Ovary (tissue), 3 donors: ENCODE results near the gene AIF1L.

Source experiments
- CTCF ChIP-seq, 3 donors: fragments of 450-650 bp in 2 of 3; fragments of 200-600 bp in 1 of 3; IDR thresholded peaks; one replicate each; pipeline versions ENCODE4 v1.5.1 to v1.8.0; 2016 to 2022; ENCODE audit warnings: antibody characterized with exemption in 3 of 3, mild to moderate bottlenecking in 1 of 3
- POLR2A ChIP-seq: fragments of 450-650 bp; IDR thresholded peaks from one replicate; pipeline ENCODE4 v1.6.1; 2017; ENCODE audit warnings: antibody characterized with exemption, mild to moderate bottlenecking, moderate library complexity
- donor health status: DM: no; HTN: no; CAD: no.

DNA sequence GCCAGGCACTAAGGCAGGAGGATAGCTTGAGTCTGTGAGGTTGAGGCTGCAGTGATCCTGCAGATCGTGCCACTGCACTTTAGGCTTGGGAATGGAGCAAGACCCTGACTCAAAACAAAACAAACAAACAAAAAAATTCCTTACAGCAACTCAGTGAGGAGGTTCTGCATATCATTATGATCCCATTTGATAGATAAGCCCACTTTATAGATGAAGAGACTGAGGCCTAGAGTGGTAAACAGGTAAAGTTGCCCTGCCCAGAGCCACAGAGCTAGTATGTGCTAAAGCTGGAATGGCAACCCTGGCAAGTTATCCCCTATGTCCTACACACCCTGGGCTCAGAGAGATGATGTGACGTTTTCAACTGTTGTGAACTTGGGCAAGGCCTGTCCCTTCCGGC is 7.2 kb downstream of the AIF1L start:
- TF ChIP-seq CTCF (IDR thresholded peaks at IDR 0.05), result no peak
- no peak for TF ChIP-seq POLR2A
